Central memory CD4-positive, alpha-beta T cell (primary cell): Measurements from ENCODE around the gene CEBPG.

Experiments
- DNase-seq: peaks from one replicate; pipeline ENCODE4 v3.0.0; 2022

CEBPG gene

DNA sequence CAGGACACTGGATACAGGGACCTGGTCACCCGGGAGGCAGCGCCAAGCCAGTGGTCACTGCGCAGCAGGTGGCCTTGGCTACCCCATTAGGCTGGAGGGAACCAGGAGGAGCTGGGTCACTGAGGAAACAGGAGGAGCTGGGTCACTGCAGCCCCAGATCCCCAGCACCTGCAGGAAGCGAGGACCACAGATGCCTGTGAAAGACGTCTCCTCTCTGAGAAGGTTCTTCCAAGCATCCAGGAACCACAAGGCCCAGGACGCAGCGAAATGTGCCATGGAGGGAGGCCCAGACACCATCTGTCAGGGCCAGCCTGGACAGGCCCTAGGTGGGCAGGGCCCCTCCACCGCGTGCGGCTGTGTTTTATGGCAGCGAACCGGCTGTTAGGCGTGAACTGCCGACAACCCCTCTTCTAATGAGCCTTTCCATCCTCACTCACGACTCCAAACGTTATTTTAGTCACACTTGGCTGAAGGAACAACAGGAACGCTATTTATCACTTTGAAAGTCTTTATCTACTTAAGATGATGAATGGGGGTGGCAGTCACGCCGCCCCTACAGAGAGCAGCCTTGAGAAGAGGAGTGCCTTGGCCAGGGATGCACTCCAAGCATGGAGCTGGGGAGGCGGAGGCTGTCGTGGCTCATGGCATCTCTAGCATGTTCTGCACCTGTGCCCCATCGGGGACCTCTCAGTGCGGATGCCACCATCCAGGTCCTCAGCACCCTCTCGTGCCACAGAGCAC is 53.3 kb downstream of the CEBPG start:
- no peak for DNase-seq

GRCh38 chr19:33427801-33428626 is 54.5 kb downstream of the CEBPG start:
- no peak for DNase-seq

DNA sequence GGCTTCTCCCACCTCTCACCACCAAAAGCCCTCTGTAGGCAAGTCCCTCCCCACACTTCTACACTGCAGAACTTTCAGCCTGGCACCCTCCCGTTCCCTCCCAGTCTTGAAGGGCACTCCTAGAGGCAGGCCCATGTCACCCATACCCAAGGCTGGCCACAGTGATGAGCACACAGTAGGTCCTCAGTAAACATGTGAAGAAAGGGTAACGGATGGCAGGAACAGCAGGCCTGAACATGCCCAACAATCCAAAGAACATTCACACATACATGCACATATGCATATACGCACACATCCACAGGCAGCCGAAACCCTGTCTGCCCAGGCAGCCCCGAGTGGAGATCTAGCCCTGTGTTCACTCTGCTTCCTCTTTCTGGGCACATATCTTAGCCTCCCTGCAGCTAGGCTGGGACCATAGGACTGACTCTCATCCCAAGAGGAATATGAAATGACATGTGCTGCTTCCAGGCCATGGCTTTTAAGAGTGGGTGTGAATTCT is 55.2 kb downstream of the CEBPG start:
- DNase-seq: no peak

- peak; percentile 47 for DNase-seq
These were observed 56.6 kb downstream of the CEBPG start for GRCh38 chr19:33429891-33430673.

- peak; percentile 53 for DNase-seq
These were observed 57.3 kb downstream of the CEBPG start for GRCh38 chr19:33430674-33431277.

GRCh38 chr19:33432015-33432414 is 58.5 kb downstream of the CEBPG start:
- no peak for DNase-seq
